HepG2 (cell line): ENCODE results near the gene POLR1E. TPM values are rescaled to one million over a fixed set of nuclear protein-coding genes. Genes with fewer than 3 reads are reported as not detected.

Experiments
- ATAC-seq: fragments of 200-7000 bp; cut with Tn5 transposase; 3 replicates; pipeline ENCODE4 v1.9.1; 2020; ENCODE audit warnings: mild to moderate bottlenecking, moderate library complexity
- BruUV-seq: library from RNA; stranded (reverse); fragments of 400-500 nt; replicated peaks from 2 replicates; lab custom pipeline; 2021; lab: Mats Ljungman, UMichigan
- CTCF ChIA-PET: fragments of 300-600 bp; formaldehyde crosslinking; extraction: SDS; loops from one replicate; lab custom pipeline; 2021; ENCODE audit warnings: low total read pairs, inconsistent platforms, low intra/inter-chr PET ratio; lab: Yijun Ruan, JAX
- POLR2A ChIA-PET: fragments of 350-600 bp; sonication (Branson Sonifier 250); formaldehyde crosslinking; loops from one replicate; lab custom pipeline; 2020; ENCODE audit warnings: antibody characterized with exemption, inconsistent platforms; lab: Yijun Ruan, JAX
- DNase-seq: peaks from one replicate; pipeline ENCODE4 v3.0.0-alpha.2; 2015; ENCODE audit warnings: low spot score
- FAIRE-seq: peaks from 3 replicates; lab custom pipeline; 2011; peaks lifted over from hg19 to GRCh38; lab: Jason Lieb, UNC
- H2AFZ ChIP-seq: one replicate; pipeline ENCODE4 v1.6.1; 2011; ENCODE audit warnings: low read length, inconsistent platforms
- H3K27ac ChIP-seq: fragments of 300-600 bp; 3 replicates; pipeline ENCODE4 v1.8.0; 2011; ENCODE audit warnings: mixed run types, mild to moderate bottlenecking, mixed read lengths, low read length, inconsistent platforms; ENCODE audit not compliant: insufficient read depth; ENCODE audit errors: extremely low read length
- H3K27me3 ChIP-seq, 2 experiments: fragments of 200-600 bp in 1 of 2; 2 replicates in 1 of 2; 3 replicates in 1 of 2; pipeline versions ENCODE4 v1.6.0 to v1.8.0; 2011; ENCODE audit warnings: low read length in 2 of 2, mild to moderate bottlenecking in 2 of 2, moderate library complexity in 2 of 2, inconsistent platforms in 1 of 2; ENCODE audit not compliant: insufficient read depth in 2 of 2, control insufficient read depth in 1 of 2
- H3K36me3 ChIP-seq, 2 experiments: fragments of 200-600 bp in 1 of 2; replicated peaks in 1 of 2; 2 replicates in 1 of 2; 3 replicates in 1 of 2; pipeline versions ENCODE4 v1.5.1 to v1.8.0; 2011; ENCODE audit warnings: low read length in 2 of 2, inconsistent platforms in 1 of 2; ENCODE audit not compliant: insufficient read depth in 2 of 2, control insufficient read depth in 1 of 2
- H3K4me1 ChIP-seq: 2 replicates; pipeline ENCODE4 v1.5.1; 2012; ENCODE audit warnings: low read length, inconsistent platforms; ENCODE audit not compliant: insufficient read depth
- H3K4me2 ChIP-seq: 2 replicates; pipeline ENCODE4 v1.6.0; 2011; ENCODE audit warnings: low read depth, low read length, inconsistent platforms
- H3K4me3 ChIP-seq, 3 experiments: fragments of 200-600 bp in 1 of 3; sonication (generic), shearing (Covaris generic) in 1 of 3; replicated peaks in 1 of 3; 2 replicates each; pipeline ENCODE4 v1.5.1; 2011 to 2016; ENCODE audit warnings: low read length in 3 of 3, inconsistent platforms in 2 of 3, low read depth in 2 of 3, mild to moderate bottlenecking in 2 of 3, control low read depth in 1 of 3, mixed read lengths in 1 of 3; ENCODE audit not compliant: insufficient read depth in 1 of 3
- H3K79me2 ChIP-seq: one replicate; pipeline ENCODE4 v1.6.1; 2011; ENCODE audit warnings: low read length, inconsistent platforms; ENCODE audit not compliant: insufficient read depth
- H3K9ac ChIP-seq: 2 replicates; pipeline ENCODE4 v1.6.0; 2011; ENCODE audit warnings: mild to moderate bottlenecking, low read depth, low read length, inconsistent platforms; ENCODE audit not compliant: insufficient read depth
- H3K9me3 ChIP-seq: 2 replicates; pipeline ENCODE4 v1.5.1; 2012; ENCODE audit warnings: mild to moderate bottlenecking, low read length
- H4K20me1 ChIP-seq: 2 replicates; pipeline ENCODE4 v1.6.0; 2011; ENCODE audit warnings: inconsistent platforms, mild to moderate bottlenecking, low read length, moderate library complexity; ENCODE audit not compliant: insufficient read depth
- MTF2 ChIP-seq: sonication (generic); formaldehyde crosslinking; IDR thresholded peaks from 2 replicates; pipeline ENCODE4 v1.5.0; 2020; ENCODE audit warnings: missing genetic modification reagents, borderline replicate concordance
- ZNF136 ChIP-seq: sonication (generic); formaldehyde crosslinking; IDR thresholded peaks from 2 replicates; pipeline ENCODE4 v1.8.1; 2022; ENCODE audit warnings: low read depth, mild to moderate bottlenecking, moderate library complexity, missing genetic modification reagents
- ZNF549 ChIP-seq: sonication (generic); formaldehyde crosslinking; IDR thresholded peaks from 2 replicates; pipeline ENCODE4 v1.5.0; 2020; ENCODE audit warnings: missing genetic modification reagents
- ZNF777 ChIP-seq: sonication (generic); formaldehyde crosslinking; IDR thresholded peaks from 2 replicates; pipeline ENCODE4 v1.4.0; 2020; ENCODE audit warnings: missing genetic modification reagents
- WGBS: methylation state at CpG from one replicate; pipeline ENCODE4 v1.1.6; 2017; ENCODE audit warnings: low lambda C conversion rate; 5-methylcytosine and 5-hydroxymethylcytosine counted together
- in situ Hi-C: cut with HindIII; loops from 2 replicates; pipeline ENCODE4 v1.10.0; 2017; ENCODE audit warnings: low pct_unique_long_range_greater_than_20kb; ENCODE audit not compliant: extremely low pct_ligation_motif_present
- intact Hi-C: fragments of 100-400 bp; cut with micrococcal nuclease; formaldehyde crosslinking; loops from one replicate; pipeline ENCODE4 v1.10.0; 2022; ENCODE audit not compliant: unreplicated experiment
- polyA plus RNA-seq, 8 experiments: library from polyadenylated mRNA; depleted of rRNA in 3 of 8; stranded (reverse) in 7 of 8; unstranded in 1 of 8; fragments of >200 nt; fragmentation: Illumina TruSeq in 4 of 8; extraction: Trizol in 4 of 8; gene quantifications; 2 replicates each; pipeline versions ENCODE4 v1.2.1 to v1.2.3, GENCODE V29; 2011 to 2016; ENCODE audit warnings: low read depth in 4 of 8, missing spikeins in 1 of 8, mixed read lengths in 1 of 8; ENCODE audit not compliant: insufficient read depth in 1 of 8
- total RNA-seq, 5 experiments: library from RNA; depleted of rRNA; stranded (reverse); fragments of >200 nt; fragmentation: Illumina TruSeq; extraction: Trizol; gene quantifications; 2 replicates each; pipeline ENCODE4 v1.2.3, GENCODE V29; 2016; ENCODE audit warnings: low read depth in 1 of 5
- TF ChIP-seq, protein P1 (sequence below): sonication (generic); formaldehyde crosslinking; IDR thresholded peaks from 2 replicates; pipeline ENCODE4 v1.4.0; 2020; ENCODE audit warnings: missing genetic modification reagents, mild to moderate bottlenecking, borderline replicate concordance
- TF ChIP-seq, protein P2 (sequence below): sonication (generic); formaldehyde crosslinking; IDR thresholded peaks from 2 replicates; pipeline ENCODE4 v1.4.0; 2020; ENCODE audit warnings: mild to moderate bottlenecking, missing genetic modification reagents
- TF ChIP-seq, protein P3 (sequence below): IDR thresholded peaks from 2 replicates; pipeline ENCODE4 v1.6.1; 2012; ENCODE audit warnings: inconsistent platforms

The POLR1E gene
- total and polyA plus RNA-seq, 2 of the 13 experiments (the other 11 are each of a cell fraction or from before 2014, with no cell fraction given): 23.0 to 37.8 TPM

DNA sequence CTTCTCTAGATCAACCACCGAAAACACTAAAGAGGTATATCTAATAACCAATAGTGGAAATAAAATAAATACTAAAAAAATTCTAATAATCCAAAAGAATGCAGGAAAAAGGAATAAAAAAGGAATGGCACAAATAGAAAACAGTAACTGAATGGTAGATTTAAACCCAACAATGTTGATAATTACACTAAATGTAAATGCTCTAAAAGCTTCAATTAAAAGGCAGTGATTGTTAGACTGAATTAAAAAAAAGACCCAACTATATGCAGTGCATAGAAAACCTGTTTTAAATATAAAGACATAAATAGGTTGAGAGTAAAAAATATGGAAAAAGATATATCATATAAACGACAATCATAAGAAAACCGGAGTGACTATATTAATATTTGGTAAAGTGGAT lies 11.3 kb upstream of the POLR1E start (continued):
- TF ChIP-seq, protein P1, sequence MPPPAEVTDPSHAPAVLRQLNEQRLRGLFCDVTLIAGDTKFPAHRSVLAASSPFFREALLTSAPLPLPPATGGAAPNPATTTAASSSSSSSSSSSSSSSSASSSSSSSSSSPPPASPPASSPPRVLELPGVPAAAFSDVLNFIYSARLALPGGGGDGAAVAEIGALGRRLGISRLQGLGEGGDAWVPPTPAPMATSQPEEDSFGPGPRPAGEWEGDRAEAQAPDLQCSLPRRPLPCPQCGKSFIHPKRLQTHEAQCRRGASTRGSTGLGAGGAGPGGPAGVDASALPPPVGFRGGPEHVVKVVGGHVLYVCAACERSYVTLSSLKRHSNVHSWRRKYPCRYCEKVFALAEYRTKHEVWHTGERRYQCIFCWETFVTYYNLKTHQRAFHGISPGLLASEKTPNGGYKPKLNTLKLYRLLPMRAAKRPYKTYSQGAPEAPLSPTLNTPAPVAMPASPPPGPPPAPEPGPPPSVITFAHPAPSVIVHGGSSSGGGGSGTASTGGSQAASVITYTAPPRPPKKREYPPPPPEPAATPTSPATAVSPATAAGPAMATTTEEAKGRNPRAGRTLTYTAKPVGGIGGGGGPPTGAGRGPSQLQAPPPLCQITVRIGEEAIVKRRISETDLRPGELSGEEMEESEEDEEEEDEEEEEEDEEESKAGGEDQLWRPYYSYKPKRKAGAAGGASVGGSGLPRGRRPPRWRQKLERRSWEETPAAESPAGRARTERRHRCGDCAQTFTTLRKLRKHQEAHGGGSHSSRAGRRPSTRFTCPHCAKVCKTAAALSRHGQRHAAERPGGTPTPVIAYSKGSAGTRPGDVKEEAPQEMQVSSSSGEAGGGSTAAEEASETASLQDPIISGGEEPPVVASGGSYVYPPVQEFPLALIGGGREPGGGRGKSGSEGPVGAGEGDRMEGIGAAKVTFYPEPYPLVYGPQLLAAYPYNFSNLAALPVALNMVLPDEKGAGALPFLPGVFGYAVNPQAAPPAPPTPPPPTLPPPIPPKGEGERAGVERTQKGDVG (CRISPR knock-in tag): no peak
- TF ChIP-seq ZNF136 (CRISPR knock-in tag) (no peak), MTF2 (CRISPR knock-in tag) (no peak), ZNF549 (CRISPR knock-in tag) (no peak)
- TF ChIP-seq, protein P2, sequence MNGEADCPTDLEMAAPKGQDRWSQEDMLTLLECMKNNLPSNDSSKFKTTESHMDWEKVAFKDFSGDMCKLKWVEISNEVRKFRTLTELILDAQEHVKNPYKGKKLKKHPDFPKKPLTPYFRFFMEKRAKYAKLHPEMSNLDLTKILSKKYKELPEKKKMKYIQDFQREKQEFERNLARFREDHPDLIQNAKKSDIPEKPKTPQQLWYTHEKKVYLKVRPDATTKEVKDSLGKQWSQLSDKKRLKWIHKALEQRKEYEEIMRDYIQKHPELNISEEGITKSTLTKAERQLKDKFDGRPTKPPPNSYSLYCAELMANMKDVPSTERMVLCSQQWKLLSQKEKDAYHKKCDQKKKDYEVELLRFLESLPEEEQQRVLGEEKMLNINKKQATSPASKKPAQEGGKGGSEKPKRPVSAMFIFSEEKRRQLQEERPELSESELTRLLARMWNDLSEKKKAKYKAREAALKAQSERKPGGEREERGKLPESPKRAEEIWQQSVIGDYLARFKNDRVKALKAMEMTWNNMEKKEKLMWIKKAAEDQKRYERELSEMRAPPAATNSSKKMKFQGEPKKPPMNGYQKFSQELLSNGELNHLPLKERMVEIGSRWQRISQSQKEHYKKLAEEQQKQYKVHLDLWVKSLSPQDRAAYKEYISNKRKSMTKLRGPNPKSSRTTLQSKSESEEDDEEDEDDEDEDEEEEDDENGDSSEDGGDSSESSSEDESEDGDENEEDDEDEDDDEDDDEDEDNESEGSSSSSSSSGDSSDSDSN (CRISPR knock-in tag): no peak

DNA sequence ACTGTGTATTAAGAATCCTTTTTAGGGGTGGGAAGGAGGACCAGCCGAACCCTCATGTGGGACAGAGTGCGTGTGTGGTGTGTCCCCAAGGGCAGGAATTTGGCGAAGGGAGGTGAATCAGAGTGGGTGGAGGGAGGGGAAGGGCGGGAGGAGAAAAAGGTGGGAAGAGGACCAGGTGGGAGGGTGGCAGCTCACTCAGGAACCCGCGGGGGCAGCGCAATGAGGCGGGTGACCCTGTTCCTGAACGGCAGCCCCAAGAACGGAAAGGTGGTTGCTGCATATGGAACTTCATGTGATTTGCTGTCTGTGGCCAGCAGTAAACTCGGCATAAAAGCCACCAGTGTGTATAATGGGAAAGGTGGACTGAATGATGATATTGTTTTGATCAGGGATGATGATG lies 8.8 kb upstream of the POLR1E start:
- TF ChIP-seq ZNF777 (CRISPR knock-in tag): no peak
- TF ChIP-seq, protein P3, sequence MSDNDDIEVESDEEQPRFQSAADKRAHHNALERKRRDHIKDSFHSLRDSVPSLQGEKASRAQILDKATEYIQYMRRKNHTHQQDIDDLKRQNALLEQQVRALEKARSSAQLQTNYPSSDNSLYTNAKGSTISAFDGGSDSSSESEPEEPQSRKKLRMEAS: no peak
- no peaks in the 10 kb centered on the region for H3K36me3 ChIP-seq
- H3K27me3 ChIP-seq: no peaks in the 10 kb centered on the region; a peak in 1 of 5 replicates
- no peak overlapping the region for H3K4me3 ChIP-seq
- ChIA-PET CTCF (no interaction called here), POLR2A (no interaction called here)
- no TSS peak for BruUV-seq
- H3K9ac ChIP-seq: no peak overlapping the region
- intact Hi-C loops (no loop called here), in situ Hi-C loops (loop anchor here (25.0 kb wide), 3 partner anchors 260 to 885 kb away; partner anchors contain the start of gene SLC25A51)
- no peak overlapping the region for H3K27ac ChIP-seq
- peaks cover 31% of the 10 kb centered on the region for H3K4me1 ChIP-seq
- DNase-seq (no peak), FAIRE-seq (no peak), ATAC-seq (no peak)
- no peaks in the 10 kb centered on the region for H4K20me1 ChIP-seq
- no peaks in the 10 kb centered on the region for H3K79me2 ChIP-seq
- H3K9me3 ChIP-seq: no peaks in the 10 kb centered on the region
- no peak overlapping the region for H2AFZ ChIP-seq
- 26% methylated on average over 11 of the region's 11 CpGs for WGBS
- no peak overlapping the region for H3K4me2 ChIP-seq
